Neural cell (in vitro differentiated cells): ENCODE results near the gene ZXDC. TPM values are rescaled to one million over a fixed set of nuclear protein-coding genes. Genes with fewer than 3 reads are reported as not detected.

ENCODE experiments used
- H2AFZ ChIP-seq: fragments of 200-600, 300-800 bp; sonication (generic), shearing (Covaris generic); 2 replicates; pipeline ENCODE4 v1.6.0; 2014; ENCODE audit warnings: low read depth, mild to moderate bottlenecking, antibody characterized with exemption, low read length, moderate library complexity
- H3F3A ChIP-seq: fragments of 200-600 bp; shearing (Covaris generic); 2 replicates; pipeline ENCODE4 v1.6.1; 2016; ENCODE audit warnings: mild to moderate bottlenecking, moderate library complexity, mixed read lengths, antibody characterized with exemption, low read length; ENCODE audit not compliant: insufficient read depth, poor library complexity, severe bottlenecking
- H3K27ac ChIP-seq: fragments of 200-600, 300-800 bp; sonication (generic), shearing (Covaris generic); 2 replicates; pipeline ENCODE4 v1.5.1; 2014; ENCODE audit warnings: mild to moderate bottlenecking, low read length, moderate library complexity
- H3K27me3 ChIP-seq: fragments of 300-800, 200-600 bp; sonication (generic), shearing (Covaris generic); 2 replicates; pipeline ENCODE4 v1.6.0; 2014; ENCODE audit warnings: mild to moderate bottlenecking, low read depth, low read length, moderate library complexity; ENCODE audit not compliant: insufficient read depth
- H3K36me3 ChIP-seq: fragments of 300-800, 200-600 bp; sonication (generic), shearing (Covaris generic); 2 replicates; pipeline ENCODE4 v1.5.1; 2014; ENCODE audit warnings: mild to moderate bottlenecking, antibody characterized with exemption, low read length, moderate library complexity; ENCODE audit not compliant: insufficient read depth
- H3K4me2 ChIP-seq: fragments of 300-800, 200-600 bp; sonication (generic), shearing (Covaris generic); 2 replicates; pipeline ENCODE4 v1.6.0; 2014; ENCODE audit warnings: mild to moderate bottlenecking, low read length
- H3K4me3 ChIP-seq: fragments of 300-800, 200-600 bp; sonication (generic), shearing (Covaris generic); 2 replicates; pipeline ENCODE4 v1.5.1; 2014; ENCODE audit warnings: mild to moderate bottlenecking, low read length, moderate library complexity
- H3K79me2 ChIP-seq: fragments of 200-600 bp; shearing (Covaris generic); replicated peaks from 2 replicates; pipeline ENCODE4 v1.6.0; 2014; ENCODE audit warnings: mild to moderate bottlenecking, low read length, moderate library complexity; ENCODE audit not compliant: insufficient read depth
- H3K9ac ChIP-seq: fragments of 300-800, 200-600 bp; sonication (generic), shearing (Covaris generic); 2 replicates; pipeline ENCODE4 v1.6.1; 2016; ENCODE audit warnings: mild to moderate bottlenecking, low read length, mixed read lengths
- H3K9me2 ChIP-seq: fragments of 200-600 bp; shearing (Covaris generic); 2 replicates; pipeline ENCODE4 v1.6.1; 2016; ENCODE audit warnings: mild to moderate bottlenecking, low read length, mixed read lengths; ENCODE audit not compliant: insufficient read depth
- H3K9me3 ChIP-seq: fragments of 200-600, 300-800 bp; sonication (generic), shearing (Covaris generic); 2 replicates; pipeline ENCODE4 v1.6.1; 2016; ENCODE audit warnings: mild to moderate bottlenecking, mixed run types, low read length, moderate library complexity, mixed read lengths
- H4K20me1 ChIP-seq: fragments of 200-600 bp; shearing (Covaris generic); 2 replicates; pipeline ENCODE4 v1.6.1; 2016; ENCODE audit warnings: mild to moderate bottlenecking, mixed run types; ENCODE audit not compliant: insufficient read depth
- CTCF ChIP-seq: fragments of 450-650 bp; IDR thresholded peaks from 2 replicates; pipeline ENCODE4 v1.5.1; 2014; ENCODE audit warnings: antibody characterized with exemption, mild to moderate bottlenecking, moderate library complexity; ENCODE audit not compliant: poor library complexity, severe bottlenecking
- EP300 ChIP-seq: fragments of 450-650 bp; conservative IDR thresholded peaks from 2 replicates; pipeline ENCODE4 v1.6.1; 2014; ENCODE audit warnings: antibody characterized with exemption, mild to moderate bottlenecking, moderate library complexity; ENCODE audit not compliant: poor library complexity, severe bottlenecking
- EZH2 ChIP-seq: fragments of 200-600, 300-800 bp; shearing (Covaris generic), sonication (generic); IDR thresholded peaks from 2 replicates; pipeline ENCODE4 v1.6.1; 2014; ENCODE audit warnings: antibody characterized with exemption, low read length, borderline replicate concordance, mild to moderate bottlenecking; ENCODE audit not compliant: insufficient read depth, poor library complexity, severe bottlenecking
- MXI1 ChIP-seq: fragments of 450-650 bp; conservative IDR thresholded peaks from 2 replicates; pipeline ENCODE4 v1.6.1; 2014; ENCODE audit warnings: antibody characterized with exemption, mild to moderate bottlenecking; ENCODE audit not compliant: poor library complexity, severe bottlenecking
- POLR2AphosphoS5 ChIP-seq: IDR thresholded peaks from 2 replicates; pipeline ENCODE4 v1.6.1; 2012
- RAD21 ChIP-seq: fragments of 450-650 bp; conservative IDR thresholded peaks from 2 replicates; pipeline ENCODE4 v1.6.1; 2014; ENCODE audit warnings: antibody characterized with exemption, mild to moderate bottlenecking, moderate library complexity
- REST ChIP-seq: IDR thresholded peaks from 2 replicates; pipeline ENCODE4 v1.6.1; 2012; ENCODE audit warnings: borderline replicate concordance
- SMC3 ChIP-seq: fragments of 450-650 bp; conservative IDR thresholded peaks from 2 replicates; pipeline ENCODE4 v1.6.1; 2014; ENCODE audit warnings: antibody characterized with exemption, mild to moderate bottlenecking, moderate library complexity; ENCODE audit not compliant: poor library complexity
- TAF1 ChIP-seq: IDR thresholded peaks from 2 replicates; pipeline ENCODE4 v1.6.1; 2012; ENCODE audit warnings: low read depth
- polyA plus RNA-seq: library from polyadenylated mRNA; depleted of rRNA; stranded (reverse); fragments of >200 nt; gene quantifications from 2 replicates; pipeline ENCODE4 v1.2.3, GENCODE V29; 2014

Gene ZXDC
- polyA plus RNA-seq, 1 donor from 2014 or later = 22.2 TPM

- TF ChIP-seq EP300 (no peak), MXI1 (no peak), RAD21 (no peak), POLR2AphosphoS5 (no peak), TAF1 (no peak), EZH2 (no peak), REST (no peak), CTCF (no peak), SMC3 (no peak)
- H3K9ac ChIP-seq = no peak overlapping the region
Measured at GRCh38 chr3:126496894-126497850, 21.5 kb upstream of the ZXDC start.

GRCh38 chr3:126495786-126496185, 20.1 kb upstream of the ZXDC start:
- H3K36me3 ChIP-seq = no peaks in the 10 kb centered on the region
- no peak overlapping the region for H2AFZ ChIP-seq
- H3K9me3 ChIP-seq = no peaks in the 10 kb centered on the region
- no peaks in the 10 kb centered on the region for H3K27me3 ChIP-seq
- no peak overlapping the region for H3K4me3 ChIP-seq
- no peaks in the 10 kb centered on the region for H3F3A ChIP-seq
- no peaks in the 10 kb centered on the region for H4K20me1 ChIP-seq
- no peak overlapping the region for H3K4me2 ChIP-seq
- no peak overlapping the region for H3K27ac ChIP-seq
- no peaks in the 10 kb centered on the region for H3K79me2 ChIP-seq
- no peak overlapping the region for H3K9ac ChIP-seq
- H3K9me2 ChIP-seq = no peaks in the 10 kb centered on the region
- TF ChIP-seq EP300 = no peak
- TF ChIP-seq SMC3 = no peak
- no peak for TF ChIP-seq CTCF
- TF ChIP-seq MXI1 = no peak
- no peak for TF ChIP-seq RAD21

More at GRCh38 chr3:126496894-126497850, 21.5 kb upstream of the ZXDC start:
- Histone ChIP-seq H4K20me1 (no peaks in the 10 kb centered on the region), H3K4me2 (no peak overlapping the region), H3K4me3 (no peak overlapping the region), H3K9me3 (no peaks in the 10 kb centered on the region), H3K79me2 (no peaks in the 10 kb centered on the region), H2AFZ (no peak overlapping the region), H3F3A (no peaks in the 10 kb centered on the region), H3K36me3 (no peaks in the 10 kb centered on the region), H3K27ac (no peak overlapping the region), H3K9me2 (no peaks in the 10 kb centered on the region), H3K27me3 (no peaks in the 10 kb centered on the region)
